Neural progenitor cell (in vitro differentiated cells): Measurements from ENCODE around the gene ZNF280D. TPM values are rescaled to one million over a fixed set of nuclear protein-coding genes. Genes with fewer than 3 reads are reported as not detected.

Experiments
- DNase-seq: peaks from one replicate; pipeline ENCODE4 v3.0.0-alpha.2; 2016; ENCODE audit warnings: low spot score
- H2AFZ ChIP-seq: fragments of 200-600 bp; sonication (generic); replicated peaks from 2 replicates; pipeline ENCODE4 v1.6.1; 2016; ENCODE audit warnings: antibody characterized with exemption
- H3F3A ChIP-seq: fragments of 200-600 bp; sonication (generic); 2 replicates; pipeline ENCODE4 v1.6.1; 2016; ENCODE audit warnings: antibody characterized with exemption, low read depth
- H3K27ac ChIP-seq: fragments of 200-600 bp; sonication (generic); 2 replicates; pipeline ENCODE4 v1.5.1; 2016; ENCODE audit warnings: mild to moderate bottlenecking
- H3K27me3 ChIP-seq: fragments of 200-600 bp; sonication (generic); 2 replicates; pipeline ENCODE4 v1.6.1; 2016; ENCODE audit warnings: mild to moderate bottlenecking, moderate library complexity
- H3K36me3 ChIP-seq: fragments of 200-600 bp; sonication (generic); 2 replicates; pipeline ENCODE4 v1.5.1; 2016
- H3K4me1 ChIP-seq: fragments of 200-600 bp; sonication (generic); 2 replicates; pipeline ENCODE4 v1.6.1; 2016; ENCODE audit warnings: mixed run types
- H3K4me2 ChIP-seq: fragments of 200-600 bp; sonication (generic); 2 replicates; pipeline ENCODE4 v1.6.1; 2016
- H3K4me3 ChIP-seq: fragments of 200-600 bp; sonication (generic); 2 replicates; pipeline ENCODE4 v1.5.1; 2016
- H3K79me2 ChIP-seq: fragments of 200-600 bp; sonication (generic); 2 replicates; pipeline ENCODE4 v1.6.1; 2016; ENCODE audit warnings: low read depth
- H3K9ac ChIP-seq: fragments of 200-600 bp; sonication (generic); 2 replicates; pipeline ENCODE4 v1.6.1; 2016
- H3K9me3 ChIP-seq: fragments of 200-600 bp; sonication (generic); 2 replicates; pipeline ENCODE4 v1.5.1; 2016; ENCODE audit warnings: low read depth
- H4K20me1 ChIP-seq: fragments of 200-600 bp; sonication (generic); 2 replicates; pipeline ENCODE4 v1.6.1; 2016; ENCODE audit warnings: low read depth
- H3K27ac Mint-ChIP-seq: 3 replicates; pipeline ENCODE4 v1.8.0; 2021; ENCODE audit warnings: mixed read lengths
- H3K27me3 Mint-ChIP-seq: 2 replicates; pipeline ENCODE4 v1.8.0; 2022; ENCODE audit warnings: low read depth, mild to moderate bottlenecking, inconsistent platforms, moderate library complexity, mixed read lengths; ENCODE audit not compliant: insufficient read depth
- H3K36me3 Mint-ChIP-seq: 3 replicates; pipeline ENCODE4 v1.8.0; 2021; ENCODE audit warnings: mixed read lengths
- H3K4me1 Mint-ChIP-seq: 3 replicates; pipeline ENCODE4 v1.8.0; 2021; ENCODE audit warnings: mixed read lengths
- H3K4me3 Mint-ChIP-seq: 3 replicates; pipeline ENCODE4 v1.8.0; 2021; ENCODE audit warnings: mild to moderate bottlenecking, moderate library complexity, mixed read lengths
- H3K9me3 Mint-ChIP-seq: 3 replicates; pipeline ENCODE4 v1.8.0; 2020; ENCODE audit warnings: mixed read lengths
- EZH2 ChIP-seq: fragments of 200-600 bp; sonication (generic); IDR thresholded peaks from 2 replicates; pipeline ENCODE4 v1.6.1; 2017; ENCODE audit warnings: antibody characterized with exemption, mild to moderate bottlenecking, moderate library complexity
- EZH2phosphoT487 ChIP-seq: fragments of 200-600 bp; sonication (generic); IDR thresholded peaks from 2 replicates; pipeline ENCODE4 v1.6.1; 2017; ENCODE audit warnings: antibody characterized with exemption
- total RNA-seq: library from RNA; depleted of rRNA; stranded (reverse); fragments of >200 nt; gene quantifications from 2 replicates; pipeline ENCODE4 v1.2.3, GENCODE V29; 2015; ENCODE audit warnings: low replicate concordance
- TF ChIP-seq, protein P1 (sequence below): fragments of 200-600 bp; sonication (generic); IDR thresholded peaks from 2 replicates; pipeline ENCODE4 v1.5.1; 2017; ENCODE audit warnings: antibody characterized with exemption, mild to moderate bottlenecking

ZNF280D gene
- total RNA-seq, 1 donor from 2014 or later = 9.9 TPM

DNA sequence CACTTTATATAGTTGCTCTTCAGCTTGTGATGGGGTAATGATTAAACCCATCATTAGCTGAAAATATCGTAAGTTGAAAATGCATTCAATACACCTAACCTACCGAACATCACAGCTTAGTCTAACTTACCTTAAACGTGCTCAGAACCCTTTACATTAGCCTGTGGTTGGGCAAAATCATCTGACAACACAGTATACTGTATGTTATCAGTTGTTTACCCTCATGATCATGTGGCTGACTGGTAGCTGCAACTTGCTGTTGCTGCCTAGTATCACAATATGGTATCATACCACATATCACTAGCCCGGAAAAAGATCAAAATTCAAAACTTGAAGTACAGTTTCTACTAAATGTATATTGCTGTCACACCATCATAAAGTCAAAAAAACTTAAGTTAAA lies 9.5 kb downstream of the ZNF280D start:
- Mint-ChIP-seq H3K4me1 (peaks cover 2% of the 10 kb centered on the region), H3K36me3 (peaks cover 4% of the 10 kb centered on the region), H3K27me3 (no peaks in the 10 kb centered on the region), H3K4me3 (no peak overlapping the region), H3K9me3 (no peaks in the 10 kb centered on the region), H3K27ac (no peak overlapping the region)
- Histone ChIP-seq H3K36me3 (no peaks in the 10 kb centered on the region), H3K4me3 (no peak overlapping the region), H2AFZ (no peak overlapping the region), H3K9me3 (no peaks in the 10 kb centered on the region), H3K4me2 (no peak overlapping the region), H3K79me2 (no peaks in the 10 kb centered on the region), H3K27me3 (no peaks in the 10 kb centered on the region), H4K20me1 (no peaks in the 10 kb centered on the region), H3K27ac (no peak overlapping the region), H3K4me1 (peaks cover 2% of the 10 kb centered on the region), H3K9ac (no peak overlapping the region), H3F3A (no peaks in the 10 kb centered on the region)
- TF ChIP-seq EZH2 = no peak
- TF ChIP-seq, protein P1, sequence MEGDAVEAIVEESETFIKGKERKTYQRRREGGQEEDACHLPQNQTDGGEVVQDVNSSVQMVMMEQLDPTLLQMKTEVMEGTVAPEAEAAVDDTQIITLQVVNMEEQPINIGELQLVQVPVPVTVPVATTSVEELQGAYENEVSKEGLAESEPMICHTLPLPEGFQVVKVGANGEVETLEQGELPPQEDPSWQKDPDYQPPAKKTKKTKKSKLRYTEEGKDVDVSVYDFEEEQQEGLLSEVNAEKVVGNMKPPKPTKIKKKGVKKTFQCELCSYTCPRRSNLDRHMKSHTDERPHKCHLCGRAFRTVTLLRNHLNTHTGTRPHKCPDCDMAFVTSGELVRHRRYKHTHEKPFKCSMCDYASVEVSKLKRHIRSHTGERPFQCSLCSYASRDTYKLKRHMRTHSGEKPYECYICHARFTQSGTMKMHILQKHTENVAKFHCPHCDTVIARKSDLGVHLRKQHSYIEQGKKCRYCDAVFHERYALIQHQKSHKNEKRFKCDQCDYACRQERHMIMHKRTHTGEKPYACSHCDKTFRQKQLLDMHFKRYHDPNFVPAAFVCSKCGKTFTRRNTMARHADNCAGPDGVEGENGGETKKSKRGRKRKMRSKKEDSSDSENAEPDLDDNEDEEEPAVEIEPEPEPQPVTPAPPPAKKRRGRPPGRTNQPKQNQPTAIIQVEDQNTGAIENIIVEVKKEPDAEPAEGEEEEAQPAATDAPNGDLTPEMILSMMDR = no peak
- no peak for TF ChIP-seq EZH2phosphoT487
- DNase-seq = no peak

DNA sequence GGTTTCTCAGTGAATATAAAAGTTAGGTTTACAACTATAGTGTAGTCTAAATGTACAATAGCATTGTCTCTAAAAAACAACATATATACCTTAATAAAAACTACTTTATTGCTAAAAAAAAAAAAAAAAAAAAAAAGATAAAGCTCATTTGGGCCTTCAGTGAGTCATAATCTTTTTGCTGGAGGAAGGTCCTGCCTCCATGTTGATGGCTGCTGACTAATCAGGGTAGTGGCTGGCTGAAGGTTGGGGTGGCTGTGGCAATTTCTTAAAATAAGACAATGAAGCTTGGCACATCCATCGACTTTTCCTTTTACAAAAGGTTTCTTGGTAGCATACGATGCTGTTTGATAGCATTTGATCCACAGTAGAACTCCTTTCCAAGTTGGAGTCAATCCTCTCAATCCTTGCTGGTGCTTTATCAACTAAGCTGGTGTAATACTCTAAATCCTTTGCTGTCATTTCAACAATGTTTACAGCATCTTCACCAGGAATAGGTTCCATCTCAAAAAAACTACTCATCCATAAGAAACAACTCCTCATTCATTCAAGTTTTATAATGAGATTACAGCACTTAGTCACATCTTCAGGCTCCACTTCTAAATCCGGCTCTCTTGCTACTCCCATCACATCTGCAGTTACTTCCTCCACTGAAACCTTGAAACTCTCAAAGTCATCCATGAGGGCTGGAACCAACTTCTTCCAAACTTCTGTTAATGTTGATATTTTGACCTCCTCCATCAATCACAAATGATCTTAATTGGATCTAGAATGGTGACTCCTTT lies 13.3 kb downstream of the ZNF280D start:
- Mint-ChIP-seq H3K9me3 (no peaks in the 10 kb centered on the region), H3K4me3 (no peak overlapping the region), H3K27ac (no peak overlapping the region), H3K27me3 (no peaks in the 10 kb centered on the region), H3K36me3 (no peaks in the 10 kb centered on the region), H3K4me1 (peaks cover 5% of the 10 kb centered on the region)
- H3K4me2 ChIP-seq = no peak overlapping the region
- H3K4me1 ChIP-seq = peaks cover 11% of the 10 kb centered on the region
- TF ChIP-seq EZH2 (no peak), EZH2phosphoT487 (no peak)
- TF ChIP-seq, protein P1 = no peak
- no peak for DNase-seq
- H3K27ac ChIP-seq = no peak overlapping the region
- H3K27me3 ChIP-seq = no peaks in the 10 kb centered on the region
- no peak overlapping the region for H3K9ac ChIP-seq
- H2AFZ ChIP-seq = no peak overlapping the region
- no peaks in the 10 kb centered on the region for H4K20me1 ChIP-seq
- no peaks in the 10 kb centered on the region for H3K36me3 ChIP-seq
- H3K4me3 ChIP-seq = no peak overlapping the region
- no peaks in the 10 kb centered on the region for H3K9me3 ChIP-seq
- no peaks in the 10 kb centered on the region for H3K79me2 ChIP-seq
- no peaks in the 10 kb centered on the region for H3F3A ChIP-seq

DNA sequence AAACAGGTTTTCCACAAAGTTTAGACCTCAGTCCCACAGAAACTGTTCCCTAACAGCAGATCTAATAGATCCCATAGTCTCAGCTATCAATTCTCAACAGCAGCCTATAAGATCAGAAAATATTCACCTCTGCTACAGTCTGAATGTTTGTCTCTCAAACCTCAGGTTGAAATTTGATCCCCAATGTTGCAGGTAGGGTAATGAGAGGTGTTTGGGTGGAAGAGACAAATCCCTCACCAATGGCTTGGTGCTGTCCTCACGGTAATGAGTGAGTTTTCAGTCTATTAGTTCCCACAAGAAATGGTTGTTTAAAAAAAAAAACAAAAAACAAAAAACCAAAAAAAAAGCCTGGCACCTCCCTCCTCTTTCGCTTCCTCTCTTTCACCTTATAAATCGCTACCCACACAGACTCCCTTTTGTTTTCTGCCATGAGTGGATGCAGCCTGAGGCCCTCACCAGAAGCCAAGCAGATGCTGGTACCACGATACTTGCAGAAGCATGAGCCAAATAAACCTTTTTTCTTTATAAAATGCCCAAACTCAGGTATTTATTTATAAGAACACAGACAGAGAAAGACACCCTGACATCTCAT lies 14.2 kb downstream of the ZNF280D start:
- Mint-ChIP-seq H3K9me3 (no peaks in the 10 kb centered on the region), H3K36me3 (no peaks in the 10 kb centered on the region), H3K4me3 (no peak overlapping the region), H3K4me1 (peaks cover 5% of the 10 kb centered on the region), H3K27ac (peak overlapping the region; percentile 26), H3K27me3 (no peaks in the 10 kb centered on the region)
- no peak for DNase-seq
- no peaks in the 10 kb centered on the region for H3K79me2 ChIP-seq
- H3K9ac ChIP-seq = no peak overlapping the region
- no peak overlapping the region for H2AFZ ChIP-seq
- H4K20me1 ChIP-seq = no peaks in the 10 kb centered on the region
- H3K4me1 ChIP-seq = peaks cover 11% of the 10 kb centered on the region
- H3K27ac ChIP-seq = no peak overlapping the region
- no peaks in the 10 kb centered on the region for H3K36me3 ChIP-seq
- H3K9me3 ChIP-seq = no peaks in the 10 kb centered on the region
- H3K4me3 ChIP-seq = no peak overlapping the region
- H3K27me3 ChIP-seq = no peaks in the 10 kb centered on the region
- H3F3A ChIP-seq = no peaks in the 10 kb centered on the region
- TF ChIP-seq EZH2phosphoT487 (no peak), EZH2 (no peak)
- TF ChIP-seq, protein P1 = no peak
- H3K4me2 ChIP-seq = no peak overlapping the region
